Naive thymus-derived CD4-positive, alpha-beta T cell (primary cell): Measurements from ENCODE around the gene GMDS. TPM values are rescaled to one million over a fixed set of nuclear protein-coding genes. Genes with fewer than 3 reads are reported as not detected.

ENCODE experiments used
- ATAC-seq: fragments of 150-1000 bp; cut with Tn5 transposase; 2 replicates; pipeline ENCODE4 v1.10.0; 2021; ENCODE audit warnings: mild to moderate bottlenecking, moderate library complexity
- CTCF ChIA-PET: fragments of 350-600 bp; sonication (Branson Sonifier 250); formaldehyde crosslinking; loops from one replicate; lab custom pipeline; 2021; ENCODE audit warnings: antibody characterized with exemption; lab: Charles Lee
- POLR2A ChIA-PET: fragments of 350-600 bp; sonication (Branson Sonifier 250); formaldehyde crosslinking; loops from one replicate; lab custom pipeline; 2021; ENCODE audit warnings: antibody characterized with exemption, inconsistent platforms; lab: Charles Lee
- DNase-seq, 9 donors: peaks; one replicate each; pipeline versions ENCODE4 v3.0.0 to v3.0.0-alpha.2; 2020 to 2022; ENCODE audit warnings: mixed read lengths in 1 of 9
- H3K27ac ChIP-seq: one replicate; pipeline ENCODE4 v1.7.0; 2013; ENCODE audit warnings: mild to moderate bottlenecking, low read depth, low read length, moderate library complexity
- H3K27me3 ChIP-seq, 2 donors: one replicate each; pipeline ENCODE4 v1.7.0; 2013; ENCODE audit warnings: low read length in 2 of 2, mild to moderate bottlenecking in 2 of 2, moderate library complexity in 2 of 2; ENCODE audit not compliant: control insufficient read depth in 2 of 2, insufficient read depth in 2 of 2
- H3K36me3 ChIP-seq, 3 experiments: 1 replicate in 2 of 3; 2 replicates in 1 of 3; pipeline ENCODE4 v1.7.0; 2013; ENCODE audit warnings: low read length in 3 of 3, mild to moderate bottlenecking in 3 of 3, moderate library complexity in 1 of 3; ENCODE audit not compliant: insufficient read depth in 3 of 3, control insufficient read depth in 2 of 3
- H3K4me1 ChIP-seq, 2 donors: one replicate each; pipeline ENCODE4 v1.7.0; 2013; ENCODE audit warnings: low read length in 2 of 2, mild to moderate bottlenecking in 2 of 2, moderate library complexity in 1 of 2; ENCODE audit not compliant: control insufficient read depth in 2 of 2, insufficient read depth in 2 of 2
- H3K4me3 ChIP-seq: 2 replicates; pipeline ENCODE4 v1.7.0; 2013; ENCODE audit warnings: mild to moderate bottlenecking, low read length
- H3K9me3 ChIP-seq, 3 experiments: 1 replicate in 2 of 3; 2 replicates in 1 of 3; pipeline ENCODE4 v1.7.0; 2013; ENCODE audit warnings: low read length in 3 of 3; ENCODE audit not compliant: control insufficient read depth in 2 of 3
- H3K27ac Mint-ChIP-seq, 9 donors: one replicate each; pipeline ENCODE4 v1.8.0; 2020 to 2022; ENCODE audit warnings: mixed read lengths in 9 of 9, mild to moderate bottlenecking in 8 of 9, moderate library complexity in 5 of 9, inconsistent platforms in 2 of 9
- H3K27me3 Mint-ChIP-seq, 5 donors: one replicate each; pipeline ENCODE4 v1.8.0; 2021 to 2022; ENCODE audit warnings: mixed read lengths in 5 of 5, mild to moderate bottlenecking in 1 of 5
- H3K36me3 Mint-ChIP-seq, 5 donors: one replicate each; pipeline ENCODE4 v1.8.0; 2020 to 2022; ENCODE audit warnings: mixed read lengths in 5 of 5, mild to moderate bottlenecking in 3 of 5, inconsistent platforms in 1 of 5
- H3K4me1 Mint-ChIP-seq, 7 donors: one replicate each; pipeline ENCODE4 v1.8.0; 2020 to 2022; ENCODE audit warnings: mixed read lengths in 7 of 7, mild to moderate bottlenecking in 3 of 7, inconsistent platforms in 1 of 7
- H3K4me3 Mint-ChIP-seq, 10 donors: one replicate each; pipeline ENCODE4 v1.8.0; 2020 to 2022; ENCODE audit warnings: mild to moderate bottlenecking in 10 of 10, mixed read lengths in 10 of 10, moderate library complexity in 6 of 10, inconsistent platforms in 2 of 10
- H3K9me3 Mint-ChIP-seq, 11 donors: one replicate each; pipeline ENCODE4 v1.8.0; 2020 to 2022; ENCODE audit warnings: mixed read lengths in 11 of 11, mild to moderate bottlenecking in 4 of 11, inconsistent platforms in 1 of 11, moderate library complexity in 1 of 11
- intact Hi-C, 2 donors: fragments of 100-400 bp; cut with micrococcal nuclease; formaldehyde crosslinking; loops; one replicate each; pipeline ENCODE4 v1.15.1; 2023
- polyA plus RNA-seq, 2 donors: library from polyadenylated mRNA; unstranded; fragments of 300-500 nt; fragmentation: Illumina TruSeq; gene quantifications; one replicate each; pipeline ENCODE4 v1.2.3, GENCODE V29; 2021
- total RNA-seq, 6 experiments: library from RNA in 5 of 6; stranded (reverse) in 5 of 6; gene quantifications; 1 replicate in 5 of 6; 2 replicates in 1 of 6; pipeline ENCODE4 v1.2.3 and lab custom pipeline; 2021 to 2026

Gene GMDS
- total and polyA plus RNA-seq, 7 experiments from 2014 or later: 12.7 to 33.9 (median 18.3) TPM

- Histone ChIP-seq H3K36me3 (no peaks in the 10 kb centered on the region), H3K4me3 (no peak overlapping the region), H3K27me3 (no peaks in the 10 kb centered on the region), H3K4me1 (peaks cover 16 to 22% of the 10 kb centered on the region in 2 donors), H3K27ac (no peak overlapping the region), H3K9me3 (no peaks in the 10 kb centered on the region)
- POLR2A ChIA-PET: no interaction called here
- H3K4me3 Mint-ChIP-seq: peak overlapping the region in 1 of 10 donors; percentile 71
- H3K9me3 Mint-ChIP-seq: peaks cover 0 to 2% (median 0%) of the 10 kb centered on the region in 11 donors
- peaks cover 0 to 4% (median 0%) of the 10 kb centered on the region in 5 donors for H3K27me3 Mint-ChIP-seq
- peaks cover 21 to 39% (median 35%) of the 10 kb centered on the region in 7 donors for H3K4me1 Mint-ChIP-seq
- H3K36me3 Mint-ChIP-seq: peaks cover 0 to 8% (median 0%) of the 10 kb centered on the region in 5 donors
- ATAC-seq (no peak), DNase-seq (no peak)
- intact Hi-C loops: no loop called here
- H3K27ac Mint-ChIP-seq: no peak overlapping the region
- CTCF ChIA-PET: no interaction called here
These were observed 208.7 kb downstream of the GMDS start for GRCh38 chr6:2036710-2037023.

DNA sequence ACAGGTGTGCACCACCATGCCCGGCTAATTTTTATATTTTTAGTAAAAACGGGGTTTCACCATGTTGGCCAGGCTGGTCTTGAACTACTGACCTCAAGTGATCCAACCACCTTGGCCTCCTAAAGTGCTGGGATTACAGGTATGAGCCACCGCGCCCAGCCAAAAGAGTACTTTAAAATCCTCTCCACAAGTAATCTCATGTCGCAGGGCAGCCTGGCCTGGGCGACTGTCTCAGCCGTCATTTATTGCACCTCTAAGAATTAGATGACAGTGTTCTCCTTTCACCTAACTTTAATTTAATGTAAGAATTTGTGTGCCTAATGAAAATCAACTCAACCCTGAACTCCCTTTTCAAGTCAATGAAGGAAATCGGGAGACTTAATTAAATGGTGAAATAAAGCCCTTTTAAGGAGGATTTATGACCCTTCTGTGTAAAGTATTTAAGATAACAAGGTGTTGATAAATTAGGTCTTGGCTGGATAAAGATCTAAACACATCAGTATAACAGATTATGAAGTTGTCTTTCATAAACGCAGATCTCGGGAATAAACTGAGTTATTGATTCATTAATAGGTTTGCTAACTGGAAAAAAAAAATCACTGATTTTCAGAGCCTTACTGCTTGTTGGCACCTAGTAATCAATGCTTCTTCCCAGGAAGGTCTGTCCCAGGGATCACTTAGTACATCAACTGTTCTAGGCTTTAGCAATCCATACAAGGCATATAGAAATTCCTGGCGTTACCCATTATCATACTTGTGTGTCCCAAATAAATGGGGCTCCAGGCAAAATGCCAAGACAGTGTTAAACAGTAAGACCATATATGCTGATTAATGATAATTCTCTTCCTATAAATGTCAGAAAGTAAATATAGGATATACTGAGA lies 209.3 kb downstream of the GMDS start:
- Histone ChIP-seq H3K4me3 (no peak overlapping the region), H3K27me3 (no peaks in the 10 kb centered on the region), H3K27ac (no peak overlapping the region), H3K4me1 (peaks cover 16 to 22% of the 10 kb centered on the region in 2 donors), H3K9me3 (no peaks in the 10 kb centered on the region), H3K36me3 (no peaks in the 10 kb centered on the region)
- ChIA-PET POLR2A (interaction anchor here (1.0 kb wide), 1 partner anchor 9 kb away, joined by 3 read pairs; no protein-coding TSS in a partner anchor), CTCF (no interaction called here)
- Mint-ChIP-seq H3K36me3 (peaks cover 0 to 8% (median 0%) of the 10 kb centered on the region in 5 donors), H3K4me3 (no peak overlapping the region), H3K9me3 (peaks cover 0 to 2% (median 0%) of the 10 kb centered on the region in 11 donors), H3K27me3 (peaks cover 0 to 4% (median 0%) of the 10 kb centered on the region in 5 donors), H3K4me1 (peaks cover 21 to 39% (median 36%) of the 10 kb centered on the region in 7 donors), H3K27ac (no peak overlapping the region)
- no peak for DNase-seq
- intact Hi-C loops: no loop called here
- no peak for ATAC-seq

DNA sequence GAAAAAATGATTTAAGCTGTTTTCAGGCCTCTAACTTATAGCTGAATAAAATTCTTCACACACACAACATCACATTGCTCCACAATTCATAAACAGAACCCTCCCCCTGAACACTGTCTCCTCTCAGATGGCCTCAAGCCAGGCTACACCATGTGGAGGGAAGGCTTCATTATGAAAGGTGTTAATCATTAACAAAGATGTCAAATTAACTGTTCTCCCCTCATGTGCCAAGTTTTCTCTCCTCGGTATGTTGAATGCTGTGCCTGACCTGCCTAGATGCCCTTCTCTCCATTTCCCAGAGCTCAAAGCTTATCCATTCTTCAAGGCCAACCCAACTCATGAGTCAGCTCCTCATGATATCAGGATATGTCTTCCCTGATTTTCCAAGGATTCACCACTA lies 210.4 kb downstream of the GMDS start:
- ChIA-PET CTCF (no interaction called here), POLR2A (interaction anchor here (1.0 kb wide), 1 partner anchor 10 kb away, joined by 3 read pairs; no protein-coding TSS in a partner anchor)
- H3K36me3 ChIP-seq: no peaks in the 10 kb centered on the region
- H3K9me3 ChIP-seq: no peaks in the 10 kb centered on the region
- intact Hi-C loops: no loop called here
- Mint-ChIP-seq H3K4me1 (peaks cover 17 to 32% (median 30%) of the 10 kb centered on the region in 7 donors), H3K4me3 (no peak overlapping the region), H3K9me3 (peaks cover 0 to 2% (median 0%) of the 10 kb centered on the region in 11 donors), H3K36me3 (peaks cover 0 to 8% (median 0%) of the 10 kb centered on the region in 5 donors), H3K27me3 (peaks cover 0 to 4% (median 0%) of the 10 kb centered on the region in 5 donors), H3K27ac (no peak overlapping the region)
- DNase-seq (no peak), ATAC-seq (no peak)
- no peak overlapping the region for H3K4me3 ChIP-seq
- H3K27me3 ChIP-seq: no peaks in the 10 kb centered on the region
- no peak overlapping the region for H3K27ac ChIP-seq
- H3K4me1 ChIP-seq: peaks cover 16 to 22% of the 10 kb centered on the region in 2 donors

DNA sequence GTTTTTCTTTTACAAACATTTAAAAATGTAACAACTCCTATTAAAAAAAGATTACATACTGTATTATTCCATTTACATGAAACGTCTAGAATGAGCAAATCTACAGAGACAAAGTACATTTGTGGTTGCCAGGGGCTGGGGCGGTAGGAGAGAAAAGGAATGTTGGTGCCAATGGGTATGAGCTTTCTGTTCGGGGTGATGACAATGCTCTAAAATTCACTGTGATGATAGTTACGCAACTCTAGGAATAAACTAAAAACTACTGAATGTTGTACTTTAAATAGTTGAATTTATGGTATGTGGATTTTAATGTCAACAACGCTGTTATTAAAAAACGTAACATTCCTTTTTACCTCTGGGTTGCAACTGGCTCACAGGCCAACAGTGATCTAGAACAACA lies 211.1 kb downstream of the GMDS start:
- intact Hi-C loops: no loop called here
- Mint-ChIP-seq H3K36me3 (peaks cover 0 to 8% (median 0%) of the 10 kb centered on the region in 5 donors), H3K27me3 (peaks cover 0 to 4% (median 0%) of the 10 kb centered on the region in 5 donors), H3K9me3 (peaks cover 0 to 2% (median 0%) of the 10 kb centered on the region in 11 donors), H3K27ac (no peak overlapping the region), H3K4me3 (no peak overlapping the region), H3K4me1 (peaks cover 17 to 32% (median 29%) of the 10 kb centered on the region in 7 donors)
- Histone ChIP-seq H3K36me3 (no peaks in the 10 kb centered on the region), H3K27me3 (no peaks in the 10 kb centered on the region), H3K9me3 (no peaks in the 10 kb centered on the region), H3K27ac (no peak overlapping the region), H3K4me1 (peaks cover 16 to 22% of the 10 kb centered on the region in 2 donors), H3K4me3 (no peak overlapping the region)
- ChIA-PET POLR2A (no interaction called here), CTCF (no interaction called here)
- DNase-seq (no peak), ATAC-seq (no peak)

- ChIA-PET CTCF (no interaction called here), POLR2A (no interaction called here)
- peaks cover 12 to 19% of the 10 kb centered on the region in 2 donors for H3K4me1 ChIP-seq
- Mint-ChIP-seq H3K27me3 (peaks cover 0 to 4% (median 0%) of the 10 kb centered on the region in 5 donors), H3K4me1 (peaks cover 14 to 33% (median 28%) of the 10 kb centered on the region in 7 donors), H3K9me3 (peaks cover 0 to 2% (median 0%) of the 10 kb centered on the region in 11 donors), H3K36me3 (peaks cover 0 to 9% (median 0%) of the 10 kb centered on the region in 5 donors), H3K27ac (no peak overlapping the region), H3K4me3 (no peak overlapping the region)
- intact Hi-C loops: no loop called here
- no peak overlapping the region for H3K27ac ChIP-seq
- no peaks in the 10 kb centered on the region for H3K9me3 ChIP-seq
- DNase-seq (no peak), ATAC-seq (no peak)
- no peak overlapping the region for H3K4me3 ChIP-seq
- no peaks in the 10 kb centered on the region for H3K36me3 ChIP-seq
- H3K27me3 ChIP-seq: no peaks in the 10 kb centered on the region
These were observed 211.9 kb downstream of the GMDS start for GRCh38 chr6:2033544-2033943.

- no peak for DNase-seq
- H3K27ac Mint-ChIP-seq: no peak overlapping the region
- H3K36me3 ChIP-seq: no peaks in the 10 kb centered on the region
- peaks cover 4 to 22% (median 12%) of the 10 kb centered on the region in 7 donors for H3K4me1 Mint-ChIP-seq
- intact Hi-C loops: no loop called here
- ChIA-PET POLR2A (no interaction called here), CTCF (no interaction called here)
- H3K27ac ChIP-seq: no peak overlapping the region
- H3K4me1 ChIP-seq: peaks cover 0 to 7% of the 10 kb centered on the region in 2 donors
- no peaks in the 10 kb centered on the region for H3K9me3 ChIP-seq
- no peaks in the 10 kb centered on the region for H3K9me3 Mint-ChIP-seq
- ATAC-seq: no peak
- no peak overlapping the region for H3K4me3 Mint-ChIP-seq
- no peaks in the 10 kb centered on the region for H3K27me3 Mint-ChIP-seq
- H3K4me3 ChIP-seq: no peak overlapping the region
- no peaks in the 10 kb centered on the region for H3K27me3 ChIP-seq
- H3K36me3 Mint-ChIP-seq: peaks cover 0 to 10% (median 3%) of the 10 kb centered on the region in 5 donors
These were observed 214.6 kb downstream of the GMDS start for GRCh38 chr6:2030682-2031244.
